Measurements from ENCODE around the gene KLF3. TPM values are rescaled to one million over a fixed set of nuclear protein-coding genes. Genes with fewer than 3 reads are reported as not detected.
"Not testable (repeated sequence)": the region's sequence is repeated elsewhere in the genome, so short reads cannot be mapped to it uniquely, and the experiment has no call there.

Gene KLF3
- total RNA-seq, 4 donors from 2014 or later: 169 to 240 (median 223) TPM

DNA sequence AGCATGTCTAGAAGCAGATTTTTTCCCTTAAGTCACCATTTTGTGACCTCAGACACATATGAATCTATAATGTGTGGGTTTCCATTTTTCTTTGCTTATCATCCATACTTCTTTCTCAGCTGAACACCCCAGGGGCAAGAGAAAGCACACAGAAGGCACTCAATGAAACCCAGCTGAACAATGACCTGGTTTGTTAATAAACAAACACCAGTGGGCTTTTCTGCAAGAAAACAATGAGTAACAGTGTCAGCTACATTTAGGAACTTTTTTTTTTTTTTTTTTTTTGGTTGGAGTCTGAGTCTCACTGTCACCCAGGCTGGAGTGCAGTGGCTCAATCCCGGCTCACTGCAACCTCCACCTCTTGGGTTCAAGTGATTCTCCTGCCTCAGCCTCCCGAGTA is 40.7 kb upstream of the KLF3 start:
- H3K36me3 ChIP-seq: no peaks in the 10 kb centered on the region
- 100% methylated on average over 2 of the region's 2 CpGs for whole genome bisulfite sequencing
- H3K4me1 ChIP-seq: peaks cover 22% of the 10 kb centered on the region
- TF ChIP-seq POLR2AphosphoS5 (IDR thresholded peaks at IDR 0.05) (no peak), POLR2A (IDR thresholded peaks at IDR 0.05) (no peak), CTCF (IDR thresholded peaks at IDR 0.05) (no peak), EP300 (IDR thresholded peaks at IDR 0.05) (no peak)
- DNase-seq (ENCODE audit: low spot score in 2 of 2): no peak
- no peak overlapping the region for H3K27ac ChIP-seq
- H3K27me3 ChIP-seq: no peaks in the 10 kb centered on the region
- H3K9me3 ChIP-seq: no peaks in the 10 kb centered on the region
- H3K4me3 ChIP-seq: no peak overlapping the region

- no peak for DNase-seq (ENCODE audit: low spot score in 2 of 2)
- 72% methylated on average over 3 of the region's 3 CpGs for WGBS
- TF ChIP-seq EP300 (IDR thresholded peaks at IDR 0.05): no peak
- H3K4me1 ChIP-seq: peaks cover 22% of the 10 kb centered on the region
- H3K4me3 ChIP-seq: no peak overlapping the region
- no peak overlapping the region for H3K27ac ChIP-seq
- no peaks in the 10 kb centered on the region for H3K27me3 ChIP-seq
- no peaks in the 10 kb centered on the region for H3K36me3 ChIP-seq
- no peaks in the 10 kb centered on the region for H3K9me3 ChIP-seq
These were observed 39.7 kb upstream of the KLF3 start for GRCh38 chr4:38624311-38624710.

DNA sequence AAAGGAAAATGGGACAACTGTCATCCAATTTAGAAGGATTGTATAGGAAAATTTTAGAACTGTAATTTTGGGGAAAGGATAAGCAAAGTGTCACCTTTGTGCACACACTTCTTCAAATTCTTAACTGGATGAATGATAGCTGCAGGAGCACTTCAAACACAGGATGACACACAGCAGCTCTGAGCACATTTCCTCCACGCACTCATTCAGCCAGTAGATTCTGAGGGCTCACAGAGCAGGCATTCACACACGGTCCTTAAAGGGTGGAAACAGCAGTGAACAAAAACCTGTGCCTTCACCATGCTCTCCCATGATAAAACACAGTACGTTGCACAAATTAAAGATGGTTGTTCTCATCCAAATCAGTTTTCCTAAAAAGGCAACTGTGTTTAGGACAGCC is 38.5 kb upstream of the KLF3 start:
- H3K36me3 ChIP-seq: no peaks in the 10 kb centered on the region
- no peaks in the 10 kb centered on the region for H3K9me3 ChIP-seq
- TF ChIP-seq POLR2AphosphoS5 (IDR thresholded peaks at IDR 0.05) (no peak), CTCF (IDR thresholded peaks at IDR 0.05) (no peak), EP300 (IDR thresholded peaks at IDR 0.05) (no peak), POLR2A (IDR thresholded peaks at IDR 0.05) (no peak)
- no peak overlapping the region for H3K4me3 ChIP-seq
- peaks cover 12% of the 10 kb centered on the region for H3K4me1 ChIP-seq
- DNase-seq (ENCODE audit: low spot score in 2 of 2): no peak
- no peaks in the 10 kb centered on the region for H3K27me3 ChIP-seq
- H3K27ac ChIP-seq: no peak overlapping the region
- WGBS: 61% methylated on average over 3 of the region's 3 CpGs

DNA sequence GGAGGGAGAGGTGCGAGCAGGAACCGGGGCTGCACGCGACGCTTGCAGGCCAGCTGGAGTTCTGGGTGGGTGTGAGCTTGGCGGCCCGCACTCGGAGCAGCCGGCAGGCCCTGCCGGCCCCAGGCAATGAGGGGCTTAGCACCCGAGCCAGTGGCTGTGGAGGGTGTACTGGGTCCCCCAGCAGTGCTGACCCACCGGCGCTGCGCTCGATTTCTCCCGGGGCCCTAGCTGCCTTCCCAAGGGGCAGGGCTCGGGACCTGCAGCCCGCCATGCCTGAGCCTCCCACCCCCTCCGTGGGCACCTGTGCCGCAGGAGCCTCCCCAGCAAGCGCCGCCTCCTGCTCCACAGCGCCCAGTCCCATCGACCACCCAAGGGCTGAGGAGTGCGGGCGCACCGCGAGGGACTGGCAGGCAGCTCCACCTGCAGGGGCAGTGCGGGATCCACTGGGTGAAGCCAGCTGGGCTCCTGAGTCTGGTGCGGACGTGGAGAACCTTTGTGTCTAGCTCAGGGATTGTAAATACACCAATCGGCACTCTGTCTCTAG is 37.0 kb upstream of the KLF3 start:
- H3K27me3 ChIP-seq; DNase-seq (ENCODE audit: low spot score in 2 of 2); H3K36me3 ChIP-seq; H3K4me3 ChIP-seq; H3K9me3 ChIP-seq; H3K4me1 ChIP-seq; H3K27ac ChIP-seq: not testable (repeated sequence)
- WGBS: 93% methylated on average over 3 of the region's 32 CpGs

GRCh38 chr4:38630519-38630918 is 33.5 kb upstream of the KLF3 start:
- Histone ChIP-seq H3K9me3 (no peaks in the 10 kb centered on the region), H3K4me1 (peaks cover 7% of the 10 kb centered on the region), H3K27ac (no peak overlapping the region), H3K36me3 (no peaks in the 10 kb centered on the region), H3K4me3 (no peak overlapping the region), H3K27me3 (no peaks in the 10 kb centered on the region)
- DNase-seq (ENCODE audit: low spot score in 2 of 2): no peak
- no peak for TF ChIP-seq POLR2A (IDR thresholded peaks at IDR 0.05)
- no peak for TF ChIP-seq POLR2AphosphoS5 (IDR thresholded peaks at IDR 0.05)
- no peak for TF ChIP-seq CTCF (IDR thresholded peaks at IDR 0.05)
- TF ChIP-seq EP300 (IDR thresholded peaks at IDR 0.05): no peak

DNA sequence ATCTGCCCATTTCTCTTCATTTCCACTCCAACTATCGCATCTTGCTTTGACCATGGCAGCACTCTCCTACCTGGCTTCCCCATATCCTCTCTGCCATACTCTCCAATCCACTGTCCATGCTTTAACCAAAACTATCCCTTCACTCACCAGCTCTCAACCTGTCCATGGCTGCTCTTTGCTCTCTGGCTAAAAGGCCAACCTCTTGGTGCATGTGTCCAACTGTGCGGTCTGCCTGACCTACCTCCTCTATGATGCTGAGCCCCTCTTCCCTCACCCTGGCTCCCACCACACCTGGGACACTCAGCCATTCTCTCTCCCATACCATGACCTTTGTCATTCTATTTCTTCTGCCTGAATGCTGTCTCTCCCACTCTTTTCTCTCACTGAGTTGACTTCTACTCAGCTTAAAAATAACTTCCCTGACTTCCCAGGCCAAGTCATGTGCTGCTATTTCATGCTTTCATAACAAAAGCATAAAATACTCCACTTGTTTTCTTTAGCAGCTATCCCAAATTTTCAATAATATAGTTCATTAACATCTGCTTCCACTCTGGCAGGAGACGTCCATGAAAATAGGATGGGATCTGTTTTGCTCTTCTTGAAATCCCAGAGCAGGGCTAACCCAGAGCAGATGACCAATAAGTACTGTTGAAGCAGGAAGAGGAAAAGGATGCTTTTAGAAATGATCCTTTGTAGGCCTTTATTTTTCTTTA is 29.8 kb upstream of the KLF3 start:
- WGBS: 81% methylated on average over 3 of the region's 3 CpGs
- peak overlapping the region; percentile 69 for H3K27ac ChIP-seq
- TF ChIP-seq POLR2AphosphoS5 (IDR thresholded peaks at IDR 0.05) (no peak), EP300 (IDR thresholded peaks at IDR 0.05) (no peak), POLR2A (IDR thresholded peaks at IDR 0.05) (no peak), CTCF (IDR thresholded peaks at IDR 0.05) (no peak)
- H3K36me3 ChIP-seq: no peaks in the 10 kb centered on the region
- H3K4me1 ChIP-seq: peaks cover 7% of the 10 kb centered on the region
- H3K4me3 ChIP-seq: no peak overlapping the region
- H3K9me3 ChIP-seq: no peaks in the 10 kb centered on the region
- no peak for DNase-seq (ENCODE audit: low spot score in 2 of 2)
- H3K27me3 ChIP-seq: no peaks in the 10 kb centered on the region
